Left lobe of liver (tissue), 2 donors: ENCODE measurements around the gene ZDHHC12. TPM values are rescaled to one million over a fixed set of nuclear protein-coding genes. Genes with fewer than 3 reads are reported as not detected.

ENCODE experiments used
- ATAC-seq: fragments of 200-7000 bp; cut with Tn5 transposase; one replicate; pipeline ENCODE4 v1.9.1; 2020; ENCODE audit warnings: mild to moderate bottlenecking, moderate library complexity
- DNase-seq: peaks from one replicate; pipeline ENCODE4 v3.0.0-alpha.2; 2020; ENCODE audit warnings: low spot score
- total RNA-seq: library from RNA; stranded (reverse); gene quantifications from one replicate; pipeline ENCODE4 v1.2.1, GENCODE V29; 2021
- donor health status: DM: no; HTN: no; CAD: no; lungs with moderate emphysema.
- donor health status: DM: no; HTN: yes; CAD: no.

The ZDHHC12 gene
- total RNA-seq, 1 donor from 2014 or later, result 22.9 TPM

DNA sequence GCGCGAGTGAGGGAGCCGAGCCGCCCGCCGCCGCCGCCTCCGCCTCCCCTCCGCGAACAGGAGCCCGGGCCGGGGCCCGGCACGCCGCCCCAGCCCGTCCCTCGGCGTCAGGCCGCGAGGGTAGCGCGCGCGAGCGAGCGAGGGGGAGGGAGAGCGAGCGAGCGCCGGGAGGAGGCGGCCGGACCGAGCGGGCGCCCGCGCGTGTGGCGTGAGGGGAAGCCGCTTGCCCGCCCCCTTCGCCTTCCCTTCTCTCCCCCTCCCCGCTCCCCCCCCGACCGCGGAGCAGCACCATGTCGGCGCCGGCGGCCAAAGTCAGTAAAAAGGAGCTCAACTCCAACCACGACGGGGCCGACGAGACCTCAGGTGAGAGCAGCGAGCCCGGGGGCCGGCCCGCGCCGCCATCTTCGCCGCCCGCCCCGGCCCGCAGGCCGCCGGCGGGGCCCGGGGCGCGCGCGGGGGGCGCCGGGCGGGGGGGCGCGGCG lies 34.6 kb downstream of the ZDHHC12 start:
- peak; percentile 27 for ATAC-seq

DNA sequence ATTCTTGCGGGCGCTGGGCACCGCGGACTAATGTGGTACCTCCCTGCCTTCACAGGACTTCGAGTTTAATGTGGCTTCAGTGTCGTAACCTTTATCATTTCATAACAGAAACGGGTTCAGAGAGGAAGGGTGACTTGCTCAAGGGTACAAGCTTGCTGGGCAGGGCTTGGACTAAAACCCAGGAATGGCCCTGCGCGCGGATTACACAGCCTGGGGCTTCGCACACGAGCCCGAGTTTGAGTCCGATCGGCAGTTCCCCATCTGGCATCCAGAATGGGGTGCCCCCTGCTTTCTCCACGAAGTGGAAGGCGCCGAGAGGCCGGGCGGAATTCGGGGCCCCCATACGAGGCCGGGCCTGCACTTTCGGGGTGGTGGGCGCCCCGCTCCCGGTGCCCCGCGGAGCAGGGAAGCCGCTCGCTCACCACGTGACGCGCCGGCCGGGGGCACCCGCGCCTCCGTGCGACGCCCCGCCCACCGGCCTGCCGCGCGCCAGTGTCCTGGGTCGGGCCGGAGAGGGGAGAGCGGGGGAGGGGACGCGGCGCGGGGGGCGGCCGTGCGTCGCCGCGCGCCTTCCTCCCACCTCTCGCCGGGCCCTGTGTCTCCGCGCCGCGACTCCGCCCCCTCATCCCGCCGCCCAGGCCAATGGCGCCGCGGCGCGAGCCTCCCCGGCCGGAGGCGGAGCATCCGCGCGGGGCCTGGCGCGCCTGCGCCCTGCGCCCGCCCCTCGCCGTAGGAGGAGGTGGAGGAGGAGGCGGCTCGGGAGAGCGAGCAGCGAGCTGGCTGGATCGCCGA lies 35.2 kb downstream of the ZDHHC12 start, which contains the start of gene SET:
TSS of gene SET (plus strand) at position 722 of the 792 bp plus-strand sequence. CDS start 361 bp downstream, outside the sequence.
- DNase-seq (peak; percentile 96), ATAC-seq (peak; percentile 87)

More for the DNA sequence above, 34.6 kb downstream of the ZDHHC12 start:
- DNase-seq, result no peak

DNA sequence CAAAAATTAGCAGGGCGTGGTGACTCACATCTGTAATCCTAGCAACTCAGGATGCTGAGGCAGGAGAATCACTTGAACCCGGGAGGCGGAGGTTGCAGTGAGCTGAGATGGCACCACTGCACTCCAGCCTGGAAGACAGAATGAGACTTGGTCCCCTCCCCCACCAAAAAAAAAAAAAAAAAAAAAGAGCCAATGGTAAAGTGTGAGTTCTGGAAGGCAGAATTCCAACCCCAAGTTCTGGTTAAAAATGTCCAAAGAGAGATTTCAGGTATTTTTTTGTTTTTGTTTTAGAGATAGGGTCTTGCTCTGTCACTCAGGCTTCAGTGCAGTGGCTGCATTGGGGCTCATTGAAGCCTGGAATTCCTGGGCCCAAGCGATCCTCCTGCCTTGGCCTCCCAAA lies 36.5 kb downstream of the ZDHHC12 start:
- no peak for DNase-seq
- ATAC-seq, result no peak

DNA sequence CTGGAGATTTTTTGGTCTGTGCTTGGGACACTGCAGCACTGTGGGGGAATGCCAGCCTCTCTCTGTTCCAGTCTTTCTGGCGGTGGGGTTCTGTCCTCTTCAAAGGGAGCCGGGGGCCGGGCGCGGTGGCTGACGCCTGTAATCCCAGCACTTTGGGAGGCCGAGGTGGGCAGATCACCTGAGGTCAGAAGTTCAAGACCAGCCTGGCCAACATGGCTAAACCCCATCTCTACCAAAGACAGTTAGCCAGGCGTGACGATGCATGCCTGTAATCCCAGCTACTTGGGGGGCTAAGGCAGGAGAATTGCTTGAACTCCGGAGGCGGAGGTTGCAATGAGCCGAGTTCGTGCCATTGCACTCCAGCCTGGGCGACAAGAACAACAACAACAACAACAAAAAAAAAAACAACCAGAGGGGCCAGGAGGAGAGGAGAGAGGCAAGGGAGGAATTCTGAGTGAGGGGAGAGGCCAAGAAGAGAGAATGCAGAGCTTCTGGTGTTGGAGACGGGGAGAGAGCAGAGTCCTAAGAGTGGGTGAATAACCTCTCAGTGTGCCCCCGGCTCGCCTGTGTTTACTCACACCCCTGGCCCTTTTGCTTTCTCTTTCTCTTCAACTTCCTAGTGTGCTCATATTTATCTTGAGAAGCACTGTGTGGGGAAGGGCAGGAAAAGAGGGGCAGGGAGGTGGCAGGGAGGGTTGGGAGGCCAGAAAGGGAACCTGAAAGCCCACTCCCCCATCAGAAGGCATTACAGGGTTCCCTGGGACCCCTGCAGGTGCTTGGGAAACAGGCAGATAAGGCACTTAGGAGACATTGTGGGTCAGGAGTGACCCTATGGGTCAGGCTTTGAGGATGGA lies 38.1 kb downstream of the ZDHHC12 start:
- ATAC-seq, result no peak
- DNase-seq, result no peak

DNA sequence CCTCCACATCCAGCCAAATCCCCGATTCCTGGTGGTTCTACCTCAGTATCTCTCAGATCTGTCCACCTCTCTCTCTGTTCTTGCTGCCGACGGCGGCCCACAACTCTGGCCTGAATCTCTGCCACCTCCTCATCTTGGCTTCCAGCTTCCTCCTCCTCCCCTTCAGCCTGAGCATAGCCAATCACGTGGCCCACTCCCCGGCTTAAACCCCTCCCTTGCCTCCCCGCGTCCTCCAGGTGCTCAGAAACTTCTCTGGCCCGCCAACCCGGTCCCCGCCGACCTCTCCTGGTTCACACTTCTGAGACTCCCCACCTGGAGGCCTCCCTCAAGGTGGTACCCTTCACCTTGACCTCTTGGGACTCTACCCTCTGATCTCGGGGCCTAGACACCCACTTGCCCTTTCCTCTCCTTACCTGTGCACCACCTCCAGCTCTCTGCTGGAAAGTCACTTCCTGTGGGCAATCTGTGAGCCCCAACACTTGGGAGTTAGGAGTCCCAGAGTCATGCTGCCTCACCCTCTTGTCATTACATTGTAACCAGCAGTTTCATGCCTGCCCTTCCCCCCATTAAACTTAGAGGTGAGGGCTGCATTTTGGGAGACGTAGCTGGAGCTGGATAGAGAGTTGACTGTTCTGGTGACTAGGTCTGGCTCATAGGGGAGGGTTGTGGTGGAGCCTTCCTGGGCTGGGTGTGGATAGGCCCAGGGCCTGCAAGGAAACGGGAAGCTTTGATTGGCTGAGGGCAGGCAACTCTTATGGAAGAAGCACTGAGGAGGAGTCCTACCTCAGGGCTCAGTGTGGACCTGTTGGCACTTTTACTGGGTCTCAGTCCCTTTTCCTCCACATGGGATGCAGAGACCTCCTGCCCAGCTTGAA lies 39.4 kb downstream of the ZDHHC12 start:
- peak; percentile 87 for DNase-seq
- ATAC-seq, result peak; percentile 66

DNA sequence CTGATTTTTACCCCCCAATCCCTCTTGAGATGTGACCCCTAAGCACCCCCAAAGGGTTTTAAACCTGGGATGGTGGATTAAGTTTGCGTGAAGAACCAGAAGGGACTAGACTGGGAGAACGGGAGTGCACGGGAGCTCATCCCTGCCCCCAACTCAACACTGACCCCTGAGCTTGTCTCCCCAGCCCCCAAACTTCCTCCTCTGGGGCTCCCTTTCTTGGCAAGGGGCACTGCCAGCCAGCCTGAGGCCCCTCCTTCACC lies 39.9 kb downstream of the ZDHHC12 start:
- ATAC-seq (peak; percentile 9), DNase-seq (no peak)

DNA sequence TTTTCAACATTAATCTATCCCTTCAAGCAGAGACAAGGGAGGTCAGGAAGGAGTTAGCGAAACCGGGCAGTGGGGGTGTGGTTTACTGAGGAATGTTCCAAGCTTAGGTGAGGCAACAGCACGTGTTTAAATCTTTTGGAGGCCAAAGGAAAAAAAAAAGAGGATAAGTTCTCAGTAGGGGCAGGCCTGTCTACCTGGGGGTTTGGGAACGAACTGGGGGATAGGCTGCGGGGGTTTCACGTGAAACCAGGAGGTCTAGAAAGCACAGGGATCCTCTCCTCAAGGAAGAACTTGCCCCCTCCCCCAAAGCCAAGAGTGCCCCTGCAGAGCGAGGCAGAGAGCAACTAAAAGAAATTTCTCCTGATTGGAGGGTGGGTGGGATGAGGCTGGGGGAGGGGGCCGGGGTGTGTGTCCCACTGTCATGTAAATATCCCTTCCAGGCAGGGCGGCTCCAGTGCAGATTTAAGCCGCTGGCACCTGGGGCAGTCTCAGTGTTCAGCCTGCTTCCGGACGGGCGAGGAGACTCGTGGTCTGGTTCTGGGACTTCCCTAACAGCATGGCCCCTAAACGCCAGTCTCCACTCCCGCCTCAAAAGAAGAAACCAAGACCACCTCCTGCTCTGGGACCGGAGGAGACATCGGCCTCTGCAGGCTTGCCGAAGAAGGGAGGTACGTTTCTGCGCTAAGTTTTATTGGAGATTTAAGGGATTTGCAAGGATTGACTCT lies 40.4 kb downstream of the ZDHHC12 start:
- peak; percentile 56 for ATAC-seq

DNA sequence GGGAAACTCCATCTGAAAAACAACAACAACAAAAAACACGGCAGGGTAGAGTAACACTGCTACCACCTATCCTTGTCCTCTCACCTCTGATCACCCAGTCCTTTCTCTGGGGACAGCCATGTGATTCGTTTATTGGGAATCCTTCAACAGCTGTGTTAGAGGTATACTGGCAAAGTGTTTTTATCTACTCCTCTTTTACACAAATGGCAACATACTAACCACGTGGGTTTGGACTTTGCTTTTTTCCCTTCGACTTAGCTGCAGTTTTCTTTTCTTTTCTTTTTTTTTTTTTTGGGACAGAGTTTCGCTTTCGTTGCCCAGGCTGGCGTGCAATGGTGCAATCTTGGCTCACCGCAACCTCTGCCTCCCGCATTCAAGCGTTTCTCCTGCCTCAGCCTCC lies 46.1 kb downstream of the ZDHHC12 start:
- DNase-seq, result no peak
- peak; percentile 87 for ATAC-seq

More for the DNA sequence above, 40.4 kb downstream of the ZDHHC12 start:
- peak; percentile 65 for DNase-seq

DNA sequence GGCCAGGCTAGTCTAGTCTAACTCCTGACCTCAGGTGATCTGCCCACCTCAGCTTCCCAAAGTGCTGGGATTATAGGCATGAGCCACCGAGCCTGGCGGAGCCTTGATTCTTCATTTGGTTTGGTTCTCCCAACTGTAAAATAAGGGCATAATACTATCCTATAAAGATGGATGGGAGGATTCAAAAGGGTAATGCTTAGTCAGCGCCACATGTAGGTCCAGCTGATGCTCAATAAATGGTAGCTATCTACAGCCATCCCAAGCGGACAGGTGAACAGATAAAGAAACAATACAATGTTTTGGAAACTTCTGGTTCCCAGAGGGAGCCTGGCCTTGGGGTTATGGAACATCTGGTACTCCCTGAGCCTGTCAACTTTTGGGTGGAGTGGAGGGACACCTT lies 48.5 kb downstream of the ZDHHC12 start:
- DNase-seq, result no peak

More for the DNA sequence above, 48.5 kb downstream of the ZDHHC12 start:
- no peak for ATAC-seq

Other genes starting within 250 kb of the ZDHHC12 start
- gene GLE1, start 219.4 kb downstream of the ZDHHC12 start, total RNA-seq, result 12.3 TPM
- gene SPTAN1, start 171.5 kb downstream of the ZDHHC12 start, total RNA-seq, result 75.7 TPM
- gene DYNC2I2, start 67.3 kb downstream of the ZDHHC12 start, total RNA-seq, result 24.1 TPM
- 69.3 TPM for gene SET, start 34.9 kb downstream of the ZDHHC12 start, total RNA-seq
- 7.6 TPM for gene PKN3, start 21.6 kb downstream of the ZDHHC12 start, total RNA-seq
- gene ZER1, start 47.8 kb upstream of the ZDHHC12 start, total RNA-seq, result 15.6 TPM
- gene TBC1D13, start 63.1 kb upstream of the ZDHHC12 start, total RNA-seq, result 14.1 TPM
- 53.0 TPM for gene ENDOG, start 94.4 kb upstream of the ZDHHC12 start, total RNA-seq
- 36.7 TPM for gene SPOUT1, start 105.7 kb upstream of the ZDHHC12 start, total RNA-seq
- gene KYAT1, start 157.8 kb upstream of the ZDHHC12 start, total RNA-seq, result 9.6 TPM
- gene LRRC8A, start 158.0 kb upstream of the ZDHHC12 start, total RNA-seq, result 11.0 TPM
- 70.8 TPM for gene PHYHD1, start 196.9 kb upstream of the ZDHHC12 start, total RNA-seq
- gene DOLK, start 223.5 kb upstream of the ZDHHC12 start, total RNA-seq, result 7.5 TPM
- 11.4 TPM for gene NUP188, start 223.6 kb upstream of the ZDHHC12 start, total RNA-seq